HG03571 (cell line): ENCODE results near the gene ZCCHC10.
"Not testable (repeated sequence)": the region's sequence is repeated elsewhere in the genome, so short reads cannot be mapped to it uniquely, and the experiment has no call there.

Source experiments
- ATAC-seq: cut with Tn5 transposase; IDR thresholded peaks from one replicate; pipeline ENCODE4 v1.9.1; 2021; ENCODE audit not compliant: unreplicated experiment

The ZCCHC10 gene

DNA sequence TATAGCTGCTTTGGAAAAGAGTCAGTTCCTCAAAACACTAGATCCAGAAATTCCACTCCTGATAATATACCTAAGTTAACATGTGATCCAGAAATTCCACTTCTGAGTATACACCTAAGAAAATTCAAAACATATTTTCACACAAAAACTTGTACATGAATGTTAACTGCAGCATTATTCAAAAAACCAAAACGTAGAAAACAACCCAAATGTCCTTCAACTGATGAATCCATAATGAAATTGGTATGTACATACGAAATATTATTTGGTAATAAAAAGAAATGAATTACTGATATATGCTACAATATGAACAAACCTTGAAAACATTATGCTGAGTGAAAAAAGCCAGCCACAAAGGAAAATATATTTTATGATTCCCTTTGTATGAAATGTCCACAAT, 46.4 kb downstream of the ZCCHC10 start:
- ATAC-seq: no peak

DNA sequence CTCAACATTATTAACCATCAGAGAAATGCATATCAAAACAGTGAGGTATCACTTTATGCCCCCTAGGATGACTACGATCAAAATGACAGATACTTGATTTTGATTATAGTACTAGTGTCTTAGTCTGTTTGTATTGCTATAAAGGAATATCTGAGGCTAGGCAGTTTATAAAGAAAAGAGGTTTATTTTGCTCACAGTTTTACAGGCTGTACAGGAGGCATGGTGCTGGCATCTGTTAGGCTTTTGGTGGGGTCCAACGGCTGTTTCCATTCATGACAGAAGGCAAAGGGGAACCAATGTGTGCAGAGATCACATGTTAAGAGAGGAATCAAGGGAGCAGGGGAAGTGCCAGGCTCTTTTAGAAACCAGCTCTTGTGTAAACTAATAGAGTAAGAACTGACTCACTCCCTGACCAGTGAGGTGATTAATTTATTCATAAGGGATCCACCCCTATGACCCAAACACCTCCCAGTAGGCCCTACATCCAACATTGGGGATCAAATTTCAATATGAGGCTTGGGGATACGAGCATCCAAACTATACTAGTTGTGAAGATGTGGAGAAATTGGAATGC, 46.9 kb downstream of the ZCCHC10 start:
- ATAC-seq: no peak

DNA sequence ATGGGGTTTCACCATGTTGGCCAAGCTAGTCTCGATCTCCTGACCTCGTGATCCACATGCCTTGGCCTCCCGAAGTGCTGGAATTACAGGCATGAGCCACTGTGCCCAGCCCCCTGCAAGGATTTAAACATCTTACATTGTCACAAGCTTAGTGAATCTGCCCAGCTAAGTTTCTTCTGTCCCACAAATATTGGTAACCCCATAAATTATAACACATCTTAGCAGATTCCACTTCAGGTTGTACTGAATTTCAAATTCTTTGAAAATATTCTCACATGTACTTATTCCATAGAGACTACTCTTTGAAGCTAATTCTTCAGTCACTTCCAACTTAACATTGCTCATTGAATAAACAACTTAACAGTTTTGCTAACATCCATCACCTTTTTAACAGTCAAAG, 49.5 kb downstream of the ZCCHC10 start:
- no peak for ATAC-seq

DNA sequence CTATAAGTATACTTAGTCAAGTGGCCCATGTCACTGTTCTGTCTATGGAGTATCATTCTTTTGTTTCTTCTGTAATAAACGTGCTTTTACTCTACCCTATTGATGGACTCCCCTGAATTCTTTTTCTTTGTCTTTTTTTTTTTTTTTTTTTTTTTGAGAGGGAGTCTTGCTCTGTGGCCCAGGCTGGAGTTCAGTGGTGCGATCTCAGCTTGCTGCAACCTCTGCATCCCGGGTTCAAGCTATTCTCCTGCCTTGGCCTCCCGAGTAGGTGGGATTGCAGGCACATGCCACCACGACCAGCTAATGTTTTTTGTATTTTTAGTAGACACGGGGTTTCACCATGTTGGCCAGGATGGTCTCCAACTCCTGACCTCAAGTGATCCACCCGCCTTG, 53.9 kb downstream of the ZCCHC10 start:
- not testable (repeated sequence) for ATAC-seq

- no peak for ATAC-seq
These were observed 54.6 kb downstream of the ZCCHC10 start for GRCh38 chr5:132971483-132972435.

GRCh38 chr5:132965120-132965519, 61.2 kb downstream of the ZCCHC10 start:
- no peak for ATAC-seq

- peak; percentile 93 for ATAC-seq
These were observed 62.9 kb downstream of the ZCCHC10 start, which contains the start of gene AFF4 for GRCh38 chr5:132963171-132964104. TSS of gene AFF4 (minus strand) at chr5:132963634. CDS start at chr5:132937189, 26,445 bp downstream.

DNA sequence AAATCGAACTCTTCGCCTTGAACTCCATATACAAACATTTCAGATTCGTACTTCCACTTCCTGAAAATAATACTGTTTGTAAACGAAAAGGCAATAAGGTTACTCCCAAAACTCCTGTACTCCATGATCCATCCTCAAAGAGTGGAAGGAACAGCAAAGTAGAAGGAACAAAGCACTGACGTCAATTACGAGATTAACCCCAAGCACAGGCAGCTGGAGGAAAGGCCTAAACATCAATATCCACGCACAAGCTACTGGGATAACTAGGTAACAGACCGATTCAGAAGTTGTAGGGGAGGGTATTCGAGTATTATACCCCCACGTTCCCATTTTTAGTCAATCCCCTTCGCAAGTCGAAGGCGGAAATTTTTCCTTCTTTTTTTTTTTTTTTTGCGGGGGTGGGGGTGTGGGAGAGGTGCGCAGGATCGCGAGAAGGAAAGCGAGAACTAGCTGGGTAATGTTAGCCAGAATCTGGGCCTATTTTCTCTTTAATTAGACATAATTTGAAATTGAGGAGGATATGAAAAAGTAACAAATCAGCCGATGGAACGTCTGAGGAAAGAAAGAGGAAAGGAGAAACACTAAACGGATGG, 63.8 kb downstream of the ZCCHC10 start:
- no peak for ATAC-seq

DNA sequence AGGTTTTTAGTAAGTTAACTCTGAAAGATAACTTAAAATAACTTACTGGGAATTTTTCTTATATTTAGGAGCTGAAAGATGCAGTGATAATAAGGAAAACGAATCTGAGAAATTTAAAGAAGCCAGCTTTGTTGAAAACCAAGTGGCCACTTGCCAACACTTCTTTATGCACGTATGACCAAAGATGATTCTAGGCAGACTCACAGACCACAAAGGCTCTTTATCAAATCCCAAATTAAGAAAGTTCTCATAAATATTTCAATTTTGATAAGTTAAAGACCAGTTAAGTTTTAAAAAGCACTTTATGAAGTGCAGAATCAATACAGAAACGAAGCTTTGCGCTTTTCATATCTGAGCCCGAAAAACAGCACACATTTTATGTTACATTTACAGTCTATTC, 64.5 kb downstream of the ZCCHC10 start:
- no peak for ATAC-seq

- not testable (repeated sequence) for ATAC-seq
These were observed 65.1 kb downstream of the ZCCHC10 start for GRCh38 chr5:132961123-132961815.

DNA sequence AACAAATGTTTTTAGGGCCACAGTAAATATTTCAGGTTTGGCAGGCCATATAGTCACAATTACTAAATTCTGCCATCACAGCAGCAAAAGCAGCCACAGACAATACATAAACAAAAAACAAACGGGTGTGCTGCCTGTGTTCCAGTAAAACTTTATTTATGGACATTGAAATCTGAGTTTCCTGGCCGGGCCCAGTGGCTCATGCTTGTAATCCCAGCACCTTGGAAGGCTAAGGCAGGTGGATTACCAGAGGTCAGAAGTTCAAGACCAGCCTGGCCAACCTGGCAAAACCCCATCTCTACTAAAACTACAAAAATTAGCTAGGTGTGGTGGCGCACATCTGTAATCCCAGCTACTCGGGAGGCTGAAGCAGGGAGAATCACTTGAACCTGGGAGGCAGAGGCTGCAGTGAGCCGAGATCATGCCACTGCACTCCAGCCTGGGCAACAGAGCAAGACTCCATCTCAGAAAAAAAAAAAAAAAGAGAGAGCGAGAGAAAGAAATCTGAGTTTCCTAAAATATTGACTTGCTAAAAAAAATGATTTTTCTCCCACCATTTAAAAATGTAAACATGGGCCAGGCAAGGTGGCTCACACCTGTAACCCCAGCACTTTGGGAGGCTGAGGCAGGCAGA, 70.1 kb downstream of the ZCCHC10 start:
- ATAC-seq: not testable (repeated sequence)

- no peak for ATAC-seq
These were observed 72.6 kb downstream of the ZCCHC10 start for GRCh38 chr5:132953710-132954109.

DNA sequence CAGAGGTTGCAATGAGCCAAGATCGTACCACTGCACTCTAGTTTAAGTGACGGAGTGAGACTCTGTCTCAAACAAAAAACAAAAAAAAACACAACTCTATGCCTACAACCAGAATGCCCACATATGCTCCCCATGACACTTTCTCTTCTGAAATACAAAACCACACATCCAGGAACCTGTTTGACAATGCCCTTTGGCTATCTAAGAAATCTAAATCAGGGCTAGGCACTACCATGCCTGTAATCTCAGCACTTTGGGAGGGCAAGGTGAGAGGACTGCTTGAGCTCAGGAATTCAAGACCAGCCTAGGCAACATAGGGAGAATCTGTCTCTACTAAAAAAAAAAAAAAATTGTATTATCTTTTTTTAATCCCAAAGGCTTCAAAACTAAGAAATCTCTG, 73.5 kb downstream of the ZCCHC10 start:
- ATAC-seq: no peak

GRCh38 chr5:132951897-132952296, 74.5 kb downstream of the ZCCHC10 start:
- no peak for ATAC-seq

GRCh38 chr5:132949136-132949535, 77.2 kb downstream of the ZCCHC10 start:
- ATAC-seq: no peak

- no peak for ATAC-seq
These were observed 78.7 kb downstream of the ZCCHC10 start for GRCh38 chr5:132947671-132948070.
